ENCODE results near the gene BIRC2. TPM values are rescaled to one million over a fixed set of nuclear protein-coding genes. Genes with fewer than 3 reads are reported as not detected.

The BIRC2 gene
- polyA plus RNA-seq, 1 experiment: 34.5 TPM

GRCh38 chr11:102401905-102402304 is 54.9 kb downstream of the BIRC2 start:
- POLR2A ChIA-PET: no interaction called here
- Histone ChIP-seq H3K27me3 (ENCODE audit: control insufficient read depth, insufficient read depth, low read length) (no peaks in the 10 kb centered on the region), H3K4me3 (ENCODE audit: low read depth, low read length) (no peak overlapping the region), H3K36me3 (ENCODE audit: control insufficient read depth, insufficient read depth, low read length) (peaks cover 3% of the 10 kb centered on the region)
- TF ChIP-seq, protein P1, sequence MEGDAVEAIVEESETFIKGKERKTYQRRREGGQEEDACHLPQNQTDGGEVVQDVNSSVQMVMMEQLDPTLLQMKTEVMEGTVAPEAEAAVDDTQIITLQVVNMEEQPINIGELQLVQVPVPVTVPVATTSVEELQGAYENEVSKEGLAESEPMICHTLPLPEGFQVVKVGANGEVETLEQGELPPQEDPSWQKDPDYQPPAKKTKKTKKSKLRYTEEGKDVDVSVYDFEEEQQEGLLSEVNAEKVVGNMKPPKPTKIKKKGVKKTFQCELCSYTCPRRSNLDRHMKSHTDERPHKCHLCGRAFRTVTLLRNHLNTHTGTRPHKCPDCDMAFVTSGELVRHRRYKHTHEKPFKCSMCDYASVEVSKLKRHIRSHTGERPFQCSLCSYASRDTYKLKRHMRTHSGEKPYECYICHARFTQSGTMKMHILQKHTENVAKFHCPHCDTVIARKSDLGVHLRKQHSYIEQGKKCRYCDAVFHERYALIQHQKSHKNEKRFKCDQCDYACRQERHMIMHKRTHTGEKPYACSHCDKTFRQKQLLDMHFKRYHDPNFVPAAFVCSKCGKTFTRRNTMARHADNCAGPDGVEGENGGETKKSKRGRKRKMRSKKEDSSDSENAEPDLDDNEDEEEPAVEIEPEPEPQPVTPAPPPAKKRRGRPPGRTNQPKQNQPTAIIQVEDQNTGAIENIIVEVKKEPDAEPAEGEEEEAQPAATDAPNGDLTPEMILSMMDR (IDR thresholded peaks at IDR 0.05; ENCODE audit: insufficient read depth, low read depth, low read length): no peak
- CTCF ChIA-PET: interaction anchor here (3.8 kb wide), 1 partner anchor 12 kb away, joined by 35 read pairs; no protein-coding TSS in a partner anchor
- DNase-seq (ENCODE audit: low read depth): no peak

GRCh38 chr11:102402548-102402947 is 55.5 kb downstream of the BIRC2 start:
- no peak for DNase-seq (ENCODE audit: low read depth)
- Histone ChIP-seq H3K4me3 (ENCODE audit: low read depth, low read length) (no peak overlapping the region), H3K36me3 (ENCODE audit: control insufficient read depth, insufficient read depth, low read length) (peaks cover 3% of the 10 kb centered on the region), H3K27me3 (ENCODE audit: control insufficient read depth, insufficient read depth, low read length) (no peaks in the 10 kb centered on the region)
- TF ChIP-seq, protein P1 (IDR thresholded peaks at IDR 0.05; ENCODE audit: insufficient read depth, low read depth, low read length): no peak
- ChIA-PET POLR2A (no interaction called here), CTCF (no interaction called here)

DNA sequence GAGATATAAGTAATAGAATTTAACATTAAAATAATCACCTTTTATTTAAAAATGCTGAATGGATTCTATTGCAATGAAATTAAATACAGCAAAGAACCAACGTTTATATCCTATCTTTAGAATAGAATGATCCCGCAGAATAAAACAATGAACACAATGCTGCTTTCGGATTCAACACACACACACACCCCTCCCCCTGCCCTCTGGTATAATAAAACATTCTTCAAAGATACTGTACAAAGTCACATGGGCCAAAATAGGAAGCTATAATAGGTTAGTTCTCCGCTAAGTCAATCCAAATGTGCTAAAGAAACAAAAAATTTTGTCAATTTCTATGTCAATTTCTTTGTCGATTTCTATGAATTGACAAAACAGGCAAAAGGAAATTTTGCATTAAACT is 58.5 kb downstream of the BIRC2 start:
- no peak for DNase-seq (ENCODE audit: low read depth)
- TF ChIP-seq, protein P1 (IDR thresholded peaks at IDR 0.05; ENCODE audit: insufficient read depth, low read depth, low read length): no peak
- ChIA-PET CTCF (interaction anchor here (1.2 kb wide), 1 partner anchor 15 kb away, joined by 4 read pairs; no protein-coding TSS in a partner anchor), POLR2A (no interaction called here)
- Histone ChIP-seq H3K4me3 (ENCODE audit: low read depth, low read length) (no peak overlapping the region), H3K36me3 (ENCODE audit: control insufficient read depth, insufficient read depth, low read length) (peaks cover 3% of the 10 kb centered on the region), H3K27me3 (ENCODE audit: control insufficient read depth, insufficient read depth, low read length) (no peaks in the 10 kb centered on the region)

DNA sequence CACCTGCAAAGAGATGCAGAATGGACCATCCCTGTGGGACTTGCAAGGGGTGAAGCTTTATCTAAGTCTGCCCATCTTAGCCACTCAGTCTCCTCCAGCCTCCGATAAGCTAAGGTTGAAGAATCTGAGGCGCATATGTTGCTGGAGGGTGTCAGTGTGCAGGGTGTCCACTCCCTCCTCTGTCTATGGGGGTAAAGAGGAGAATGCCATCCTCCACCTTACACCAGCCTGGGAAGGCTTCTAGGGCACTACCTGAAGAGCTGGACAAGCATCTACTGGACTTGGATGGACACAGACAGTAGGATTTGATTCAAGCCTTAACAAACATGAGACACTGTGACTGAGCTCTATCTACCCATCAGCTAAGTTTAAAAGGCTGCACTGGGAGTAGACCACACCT is 59.1 kb downstream of the BIRC2 start:
- CTCF ChIA-PET: interaction anchor here (1.2 kb wide), 1 partner anchor 16 kb away, joined by 4 read pairs; no protein-coding TSS in a partner anchor
- Histone ChIP-seq H3K36me3 (ENCODE audit: control insufficient read depth, insufficient read depth, low read length) (peaks cover 3% of the 10 kb centered on the region), H3K4me3 (ENCODE audit: low read depth, low read length) (no peak overlapping the region), H3K27me3 (ENCODE audit: control insufficient read depth, insufficient read depth, low read length) (no peaks in the 10 kb centered on the region)
- POLR2A ChIA-PET: no interaction called here
- TF ChIP-seq, protein P1 (IDR thresholded peaks at IDR 0.05; ENCODE audit: insufficient read depth, low read depth, low read length): no peak
- no peak for DNase-seq (ENCODE audit: low read depth)

- no peak overlapping the region for H3K4me3 ChIP-seq (ENCODE audit: low read depth, low read length)
- ChIA-PET POLR2A (no interaction called here), CTCF (interaction anchor here (1.0 to 1.8 kb wide), 3 partner anchors 14 to 18 kb away, joined by 3 to 4 read pairs (median 3); no protein-coding TSS in a partner anchor)
- DNase-seq (ENCODE audit: low read depth): no peak
- TF ChIP-seq, protein P1 (IDR thresholded peaks at IDR 0.05; ENCODE audit: insufficient read depth, low read depth, low read length): no peak
- no peaks in the 10 kb centered on the region for H3K27me3 ChIP-seq (ENCODE audit: control insufficient read depth, insufficient read depth, low read length)
- H3K36me3 ChIP-seq (ENCODE audit: control insufficient read depth, insufficient read depth, low read length): peaks cover 3% of the 10 kb centered on the region
Measured at GRCh38 chr11:102407901-102408300, 60.9 kb downstream of the BIRC2 start.
